Psoas muscle (tissue), 8 donors: ENCODE results near the gene ABR. TPM values are rescaled to one million over a fixed set of nuclear protein-coding genes. Genes with fewer than 3 reads are reported as not detected.

Source experiments
- ATAC-seq, 4 donors: fragments of 200-7000 bp; cut with Tn5 transposase; one replicate each; pipeline ENCODE4 v1.9.1; 2020; ENCODE audit warnings: moderate library complexity in 3 of 4, mild to moderate bottlenecking in 2 of 4
- DNase-seq, 2 donors: peaks; one replicate each; pipeline ENCODE4 v3.0.0-alpha.2; 2020
- H3K27ac ChIP-seq: fragments of 200-600 bp; one replicate; pipeline ENCODE4 v1.8.0; 2022
- H3K27me3 ChIP-seq, 3 donors: fragments of 200-600 bp in 1 of 3; one replicate each; pipeline versions ENCODE4 v1.6.1 to v1.8.0; 2013 to 2022; ENCODE audit warnings: low read length in 2 of 3, mild to moderate bottlenecking in 2 of 3, moderate library complexity in 1 of 3; ENCODE audit not compliant: insufficient read depth in 3 of 3
- H3K36me3 ChIP-seq, 2 donors: fragments of 200-600 bp in 1 of 2; one replicate each; pipeline versions ENCODE4 v1.6.1 to v1.8.0; 2013 to 2022; ENCODE audit warnings: low read depth in 1 of 2, mild to moderate bottlenecking in 1 of 2, moderate library complexity in 1 of 2; ENCODE audit not compliant: insufficient read depth in 1 of 2
- H3K4me1 ChIP-seq: fragments of 200-600 bp; one replicate; pipeline ENCODE4 v1.8.0; 2022
- H3K4me3 ChIP-seq: fragments of 200-600 bp; one replicate; pipeline ENCODE4 v1.8.0; 2022; ENCODE audit warnings: mild to moderate bottlenecking
- H3K9me3 ChIP-seq: fragments of 200-600 bp; one replicate; pipeline ENCODE4 v1.8.0; 2022
- WGBS, 3 donors: extraction: QIAGEN DNeasy Blood & Tissue Kit; methylation state at CpG; one replicate each; pipeline versions ENCODE4 v1.1.6 to v1.1.7; 2013; 5-methylcytosine and 5-hydroxymethylcytosine counted together
- intact Hi-C, 2 donors: fragments of 100-400 bp; cut with DNase I; formaldehyde crosslinking; loops; one replicate each; pipeline versions ENCODE4 v1.11.0 to v1.14.2; 2022
- polyA plus RNA-seq, 3 donors: library from polyadenylated mRNA; stranded (reverse); fragments of 200-250 nt; gene quantifications; one replicate each; pipeline ENCODE4 v1.2.3, GENCODE V29; 2013
- total RNA-seq, 4 donors: library from RNA; stranded (reverse); fragmentation: NEBNext Ultra II Directional in 2 of 4; extraction: Animal tissue kit (Norgen Biotek cat#: 25700) in 2 of 4; gene quantifications; one replicate each; pipeline versions ENCODE4 v1.2.1 to v1.2.4, GENCODE V29; 2021 to 2023
- TF ChIP-seq, protein P1 (sequence below): fragments of 200-600 bp; IDR thresholded peaks from one replicate; pipeline ENCODE4 v1.8.0; 2022; ENCODE audit warnings: antibody characterized with exemption
- donor health status: healthy with polysubstance abuse.
- donor health status: DM: no; HTN: no; CAD: no; lungs with moderate emphysema.
- donor health status: Bipolar disorder and iron deficiency.
- donor health status: healthy.
- donor health status: DM: yes; HTN: yes; CAD: no.
- donor health status: DM: no; HTN: no; CAD: no.
- donor health status: DM: no; HTN: no; CAD: no.
- donor health status: DM: yes; HTN: yes; CAD: no.

Gene ABR
- total and polyA plus RNA-seq, 7 donors: 5.8 to 25.4 (median 9.8) TPM

DNA sequence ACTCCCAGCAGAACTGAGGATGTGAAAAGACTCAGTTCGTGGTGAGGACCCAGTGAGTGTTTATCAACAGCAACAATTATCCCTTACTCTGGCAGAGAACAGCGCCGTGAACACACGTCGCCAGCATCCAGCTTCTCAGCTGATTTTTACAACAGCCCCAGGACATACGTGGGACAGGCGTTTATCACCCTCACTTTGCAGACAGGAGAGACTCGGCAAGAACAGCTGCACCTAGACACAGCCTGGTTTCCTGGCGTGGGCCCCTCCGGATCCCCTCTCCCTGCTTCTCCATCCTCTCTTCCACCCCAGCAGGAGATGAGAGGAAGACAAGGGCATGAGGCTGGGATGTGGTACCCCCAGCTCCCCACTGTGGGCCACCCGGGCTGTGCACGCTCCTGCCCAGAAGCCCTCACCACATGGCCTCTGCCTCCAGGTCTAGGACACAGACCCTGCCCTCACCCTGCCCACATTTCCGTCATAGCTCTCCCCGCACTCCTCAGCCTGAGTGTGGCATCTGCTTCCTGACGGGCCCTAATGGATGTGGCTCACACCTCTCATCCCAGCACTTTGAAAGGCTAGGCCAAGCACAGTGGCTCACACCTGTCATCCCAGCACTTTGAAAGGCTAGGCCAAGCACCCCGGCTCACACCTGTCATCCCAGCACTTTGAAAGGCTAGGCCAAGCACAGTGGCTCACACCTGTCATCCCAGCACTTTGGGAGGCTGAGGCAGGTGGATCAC lies 17.5 kb downstream of the ABR start:
- intact Hi-C loops: no loop called here
- DNase-seq: no peak
- WGBS, 3 donors: 52 to 60% (median 60%) methylated on average over 16 of the region's 16 CpGs

DNA sequence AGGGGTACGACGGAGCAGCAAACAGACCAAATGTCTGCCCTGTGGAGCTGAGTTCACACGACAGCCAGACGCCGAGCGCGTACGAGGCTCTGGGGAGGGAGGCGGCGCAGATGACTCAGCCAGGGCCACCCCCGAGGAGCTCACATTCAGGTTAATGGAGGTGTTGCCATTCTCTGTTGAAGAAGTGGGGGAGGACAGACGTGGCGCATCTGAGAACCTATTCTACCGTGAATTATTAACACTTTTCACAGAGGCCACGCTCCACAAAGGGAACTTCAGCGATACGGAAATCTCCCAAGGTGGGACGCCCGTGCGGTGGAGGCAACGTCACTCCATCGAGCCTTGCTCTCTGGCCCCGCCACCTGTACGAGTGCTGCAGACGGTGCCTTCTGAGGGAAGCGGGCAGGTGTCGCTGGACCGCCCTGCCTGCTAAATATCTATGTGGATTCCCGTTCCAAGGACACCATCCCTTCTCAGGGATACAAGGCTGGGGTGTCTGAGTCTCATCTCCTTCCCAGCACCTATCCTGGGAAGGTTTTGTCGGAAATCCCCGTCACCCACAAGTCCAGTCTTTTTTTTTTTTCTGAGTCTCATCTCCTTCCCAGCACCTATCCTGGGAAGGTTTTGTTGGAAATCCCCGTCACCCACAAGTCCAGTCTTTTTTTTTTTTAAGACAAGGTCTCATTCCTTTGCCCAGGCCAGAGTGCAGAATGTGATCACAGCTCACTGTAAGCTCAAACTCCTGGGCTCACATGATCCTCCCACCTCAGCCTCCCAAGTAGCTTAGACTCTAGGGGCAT lies 19.0 kb downstream of the ABR start:
- TF ChIP-seq, protein P1, sequence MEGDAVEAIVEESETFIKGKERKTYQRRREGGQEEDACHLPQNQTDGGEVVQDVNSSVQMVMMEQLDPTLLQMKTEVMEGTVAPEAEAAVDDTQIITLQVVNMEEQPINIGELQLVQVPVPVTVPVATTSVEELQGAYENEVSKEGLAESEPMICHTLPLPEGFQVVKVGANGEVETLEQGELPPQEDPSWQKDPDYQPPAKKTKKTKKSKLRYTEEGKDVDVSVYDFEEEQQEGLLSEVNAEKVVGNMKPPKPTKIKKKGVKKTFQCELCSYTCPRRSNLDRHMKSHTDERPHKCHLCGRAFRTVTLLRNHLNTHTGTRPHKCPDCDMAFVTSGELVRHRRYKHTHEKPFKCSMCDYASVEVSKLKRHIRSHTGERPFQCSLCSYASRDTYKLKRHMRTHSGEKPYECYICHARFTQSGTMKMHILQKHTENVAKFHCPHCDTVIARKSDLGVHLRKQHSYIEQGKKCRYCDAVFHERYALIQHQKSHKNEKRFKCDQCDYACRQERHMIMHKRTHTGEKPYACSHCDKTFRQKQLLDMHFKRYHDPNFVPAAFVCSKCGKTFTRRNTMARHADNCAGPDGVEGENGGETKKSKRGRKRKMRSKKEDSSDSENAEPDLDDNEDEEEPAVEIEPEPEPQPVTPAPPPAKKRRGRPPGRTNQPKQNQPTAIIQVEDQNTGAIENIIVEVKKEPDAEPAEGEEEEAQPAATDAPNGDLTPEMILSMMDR: no peak
- WGBS, 3 donors: 75 to 79% (median 75%) methylated on average over 32 of the region's 32 CpGs
- Histone ChIP-seq H3K27me3 (peaks cover 0 to 9% (median 3%) of the 10 kb centered on the region in 3 donors), H3K36me3 (no peaks in the 10 kb centered on the region), H3K4me3 (no peak overlapping the region), H3K27ac (no peak overlapping the region), H3K4me1 (no peaks in the 10 kb centered on the region), H3K9me3 (no peaks in the 10 kb centered on the region)
- intact Hi-C loops: no loop called here
- ATAC-seq (no peak), DNase-seq (no peak)

More for the DNA sequence above, 17.5 kb downstream of the ABR start:
- ATAC-seq: no peak
- no peaks in the 10 kb centered on the region for H3K9me3 ChIP-seq
- no peaks in the 10 kb centered on the region for H3K4me1 ChIP-seq
- H3K27me3 ChIP-seq: peaks cover 0 to 4% (median 4%) of the 10 kb centered on the region in 3 donors
- no peaks in the 10 kb centered on the region for H3K36me3 ChIP-seq
- H3K4me3 ChIP-seq: no peak overlapping the region
- H3K27ac ChIP-seq: no peak overlapping the region
- TF ChIP-seq, protein P1: no peak

DNA sequence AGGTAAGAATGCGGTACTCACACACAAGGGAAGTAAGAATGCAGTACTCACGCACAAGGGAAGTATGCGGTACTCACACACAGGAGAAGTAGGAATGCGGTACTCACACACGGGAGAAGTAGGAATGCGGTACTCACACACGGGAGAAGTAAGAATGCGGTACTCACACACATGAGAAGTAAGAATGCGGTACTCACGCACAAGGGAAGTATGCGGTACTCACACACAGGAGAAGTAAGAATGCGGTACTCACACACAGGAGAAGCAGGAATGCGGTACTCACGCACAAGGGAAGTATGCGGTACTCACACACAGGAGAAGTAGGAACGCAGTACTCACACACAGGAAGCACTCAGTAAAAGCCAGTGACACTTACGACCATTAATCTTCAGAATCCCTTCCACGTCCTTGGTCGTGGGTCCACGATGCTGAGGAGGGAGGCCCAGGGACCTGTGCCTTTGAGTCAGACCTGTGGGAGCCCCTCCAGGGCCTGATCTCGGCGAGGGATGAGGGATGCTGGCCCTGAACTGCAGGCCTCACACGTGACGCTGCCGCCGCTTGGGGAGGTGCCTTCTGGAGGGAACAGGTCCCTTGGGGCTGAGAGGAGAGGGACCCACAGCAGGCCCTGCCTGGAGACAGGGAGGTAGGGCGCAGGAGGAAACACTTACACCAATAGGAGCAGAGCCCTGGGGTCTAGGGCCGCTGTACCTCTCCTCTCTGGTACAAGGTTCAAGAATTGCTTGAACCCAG lies 20.2 kb downstream of the ABR start:
- TF ChIP-seq, protein P1: no peak
- Histone ChIP-seq H3K36me3 (no peaks in the 10 kb centered on the region), H3K4me1 (no peaks in the 10 kb centered on the region), H3K4me3 (no peak overlapping the region), H3K9me3 (no peaks in the 10 kb centered on the region), H3K27me3 (peaks cover 0 to 12% (median 3%) of the 10 kb centered on the region in 3 donors), H3K27ac (no peak overlapping the region)
- ATAC-seq: no peak
- DNase-seq: no peak
- intact Hi-C loops: no loop called here
- WGBS, 3 donors: 83 to 88% (median 84%) methylated on average over 27 of the region's 28 CpGs

DNA sequence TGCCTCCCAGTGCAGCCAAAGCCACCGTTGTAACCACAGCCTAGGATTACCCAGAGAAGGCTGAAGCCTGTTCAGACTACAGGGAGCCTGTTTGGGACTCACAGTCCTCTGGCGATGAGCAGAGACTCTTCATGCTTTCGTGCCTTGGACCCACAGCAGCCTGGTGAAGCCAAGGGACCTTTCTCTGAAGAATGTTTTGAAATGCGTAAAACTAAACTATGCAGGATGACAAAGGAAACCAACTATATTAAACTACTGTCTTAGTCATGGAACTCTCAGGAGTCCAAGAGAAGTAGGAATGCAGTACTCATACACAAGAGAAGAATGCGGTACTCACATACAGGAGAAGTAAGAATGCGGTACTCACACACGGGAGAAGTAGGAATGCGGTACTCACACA lies 20.9 kb downstream of the ABR start:
- ATAC-seq (no peak), DNase-seq (no peak)
- H3K9me3 ChIP-seq: no peaks in the 10 kb centered on the region
- no peaks in the 10 kb centered on the region for H3K4me1 ChIP-seq
- TF ChIP-seq, protein P1: no peak
- no peak overlapping the region for H3K4me3 ChIP-seq
- no peaks in the 10 kb centered on the region for H3K36me3 ChIP-seq
- intact Hi-C loops: no loop called here
- no peak overlapping the region for H3K27ac ChIP-seq
- WGBS, 3 donors: 79 to 91% (median 80%) methylated on average over 8 of the region's 8 CpGs
- H3K27me3 ChIP-seq: peaks cover 0 to 14% (median 6%) of the 10 kb centered on the region in 3 donors
